Inflammatory macrophage treated with lipopolysaccharide for 1 hour (primary cell): ENCODE results near the gene GABRB1.
"Not testable (repeated sequence)": the region's sequence is repeated elsewhere in the genome, so short reads cannot be mapped to it uniquely, and the experiment has no call there.

Experiments
- DNase-seq, 2 donors: peaks; one replicate each; pipeline ENCODE4 v3.0.0-alpha.2; 2020 to 2022

The GABRB1 gene

GRCh38 chr4:47326025-47326424 is 294.7 kb downstream of the GABRB1 start:
- no peak for DNase-seq

- no peak for DNase-seq
These were observed 299.5 kb downstream of the GABRB1 start for GRCh38 chr4:47330866-47331265.

GRCh38 chr4:47334652-47335051 is 303.3 kb downstream of the GABRB1 start:
- no peak for DNase-seq

- DNase-seq, result no peak
These were observed 306.5 kb downstream of the GABRB1 start for GRCh38 chr4:47337893-47338292.

- no peak for DNase-seq
These were observed 309.5 kb downstream of the GABRB1 start for GRCh38 chr4:47340914-47341313.

GRCh38 chr4:47342796-47343195 is 311.4 kb downstream of the GABRB1 start:
- DNase-seq, result no peak

- no peak for DNase-seq
These were observed 318.0 kb downstream of the GABRB1 start for GRCh38 chr4:47349326-47349725.

GRCh38 chr4:47355568-47355967 is 324.2 kb downstream of the GABRB1 start:
- no peak for DNase-seq

- no peak for DNase-seq
These were observed 328.5 kb downstream of the GABRB1 start for GRCh38 chr4:47359891-47360290.

- no peak for DNase-seq
These were observed 336.4 kb downstream of the GABRB1 start for GRCh38 chr4:47367761-47368160.

- no peak for DNase-seq
These were observed 336.8 kb downstream of the GABRB1 start for GRCh38 chr4:47368211-47368610.

- DNase-seq, result no peak
These were observed 341.2 kb downstream of the GABRB1 start for GRCh38 chr4:47372561-47372960.

GRCh38 chr4:47373174-47373573 is 341.8 kb downstream of the GABRB1 start:
- DNase-seq, result no peak

- no peak for DNase-seq
These were observed 342.3 kb downstream of the GABRB1 start for GRCh38 chr4:47373709-47374108.

GRCh38 chr4:47374477-47374876 is 343.1 kb downstream of the GABRB1 start:
- no peak for DNase-seq

- not testable (repeated sequence) for DNase-seq
These were observed 346.7 kb downstream of the GABRB1 start for GRCh38 chr4:47378021-47378530.

GRCh38 chr4:47381172-47381571 is 349.8 kb downstream of the GABRB1 start:
- DNase-seq, result no peak

GRCh38 chr4:47382846-47383360 is 351.5 kb downstream of the GABRB1 start:
- no peak for DNase-seq

GRCh38 chr4:47383829-47384427 is 352.6 kb downstream of the GABRB1 start:
- peak; percentile 26 to 55 for DNase-seq

- DNase-seq, result no peak
These were observed 354.8 kb downstream of the GABRB1 start for GRCh38 chr4:47386146-47386545.

GRCh38 chr4:47386561-47387235 is 355.3 kb downstream of the GABRB1 start:
- DNase-seq, result no peak

- DNase-seq, result no peak
These were observed 359.2 kb downstream of the GABRB1 start for GRCh38 chr4:47390428-47391125.

GRCh38 chr4:47391256-47391655 is 359.9 kb downstream of the GABRB1 start:
- DNase-seq, result no peak

- no peak for DNase-seq
These were observed 375.0 kb downstream of the GABRB1 start for GRCh38 chr4:47406408-47406807.
